H1 (cell line): Measurements from ENCODE around the gene TMEM108. TPM values are rescaled to one million over a fixed set of nuclear protein-coding genes. Genes with fewer than 3 reads are reported as not detected.

Source experiments
- CTCF ChIA-PET: fragments of 300-600 bp; sonication (Branson Sonifier 250); formaldehyde crosslinking; loops from one replicate; lab custom pipeline; 2021; ENCODE audit not compliant: partially characterized antibody; lab: Charles Lee
- POLR2A ChIA-PET: fragments of 300-600 bp; sonication (Branson Sonifier 250); formaldehyde crosslinking; loops from one replicate; lab custom pipeline; 2021; ENCODE audit warnings: inconsistent platforms; ENCODE audit not compliant: partially characterized antibody; lab: Charles Lee
- DNase-seq, 2 experiments: peaks; one replicate each; pipeline versions ENCODE4 v3.0.0 to v3.0.0-alpha.2; 2010 to 2022; ENCODE audit warnings: low spot score in 2 of 2, low read depth in 1 of 2, mixed read lengths in 1 of 2
- FAIRE-seq: peaks from 2 replicates; lab custom pipeline; 2011; peaks lifted over from hg19 to GRCh38; lab: Jason Lieb, UNC
- H2AFZ ChIP-seq: 2 replicates; pipeline ENCODE4 v1.8.1; 2012; ENCODE audit warnings: low read length, inconsistent platforms
- H2AK5ac ChIP-seq: 2 replicates; pipeline ENCODE4 v1.6.1; 2013; ENCODE audit warnings: low read depth, low read length
- H2BK120ac ChIP-seq: replicated peaks from 2 replicates; pipeline ENCODE3; 2013; ENCODE audit warnings: low read depth, low read length, inconsistent platforms
- H2BK12ac ChIP-seq: 2 replicates; pipeline ENCODE4 v1.6.1; 2013; ENCODE audit warnings: low read depth, low read length
- H2BK15ac ChIP-seq: 2 replicates; pipeline ENCODE4 v1.6.1; 2013; ENCODE audit warnings: low read length
- H2BK20ac ChIP-seq: 2 replicates; pipeline ENCODE4 v1.6.1; 2013; ENCODE audit warnings: low read length
- H2BK5ac ChIP-seq: 2 replicates; pipeline ENCODE4 v1.6.1; 2013; ENCODE audit warnings: low read depth, low read length
- H3K14ac ChIP-seq: 2 replicates; pipeline ENCODE4 v1.6.1; 2013; ENCODE audit warnings: inconsistent platforms; ENCODE audit not compliant: insufficient read length
- H3K18ac ChIP-seq: 2 replicates; pipeline ENCODE4 v1.6.1; 2013; ENCODE audit warnings: low read length; ENCODE audit errors: extremely low read depth
- H3K23ac ChIP-seq: 2 replicates; pipeline ENCODE4 v1.6.1; 2013; ENCODE audit warnings: inconsistent platforms; ENCODE audit not compliant: insufficient read length
- H3K23me2 ChIP-seq: 2 replicates; pipeline ENCODE4 v1.6.1; 2013; ENCODE audit warnings: low read depth, low read length
- H3K27ac ChIP-seq: 2 replicates; pipeline ENCODE4 v1.6.1; 2011; ENCODE audit warnings: low read depth, low read length, inconsistent platforms
- H3K27me3 ChIP-seq, 4 experiments: replicated peaks in 1 of 4; 1 replicate in 1 of 4; 2 replicates in 3 of 4; pipeline versions ENCODE4 v1.6.1 to v1.8.1; 2011 to 2013; ENCODE audit warnings: low read length in 3 of 4, mild to moderate bottlenecking in 3 of 4, inconsistent platforms in 2 of 4, mixed read lengths in 2 of 4, moderate library complexity in 1 of 4; ENCODE audit not compliant: control insufficient read depth in 3 of 4, insufficient read depth in 3 of 4; ENCODE audit errors: extremely low read depth in 1 of 4
- H3K36me3 ChIP-seq, 4 experiments: 2 replicates each; pipeline versions ENCODE4 v1.6.1 to v1.8.1; 2011 to 2013; ENCODE audit warnings: mild to moderate bottlenecking in 4 of 4, low read length in 3 of 4, moderate library complexity in 2 of 4, control low read depth in 1 of 4, inconsistent platforms in 1 of 4; ENCODE audit not compliant: insufficient read depth in 4 of 4, control insufficient read depth in 2 of 4
- H3K4ac ChIP-seq: replicated peaks from 2 replicates; pipeline ENCODE3; 2013; ENCODE audit warnings: low read length, low read depth, mixed read lengths, inconsistent platforms; ENCODE audit not compliant: insufficient read length
- H3K4me1 ChIP-seq, 4 experiments: replicated peaks in 1 of 4; 1 replicate in 1 of 4; 2 replicates in 3 of 4; pipeline versions ENCODE4 v1.6.1 to v1.8.1; 2011 to 2013; ENCODE audit warnings: low read length in 3 of 4, inconsistent platforms in 2 of 4, mixed read lengths in 1 of 4; ENCODE audit not compliant: insufficient read depth in 4 of 4, control insufficient read depth in 3 of 4
- H3K4me2 ChIP-seq, 2 experiments: 2 replicates each; pipeline versions ENCODE4 v1.6.1 to v1.8.1; 2011 to 2013; ENCODE audit warnings: low read depth in 2 of 2, low read length in 2 of 2, control low read depth in 1 of 2, inconsistent platforms in 1 of 2, mild to moderate bottlenecking in 1 of 2; ENCODE audit not compliant: insufficient read depth in 1 of 2
- H3K4me3 ChIP-seq, 4 experiments: fragments of 200-600, 300-600 bp in 1 of 4; sonication (generic), shearing (Covaris generic), sonication (Bioruptor Twin) in 1 of 4; 2 replicates each; pipeline versions ENCODE4 v1.5.1 to v1.8.1; 2011 to 2016; ENCODE audit warnings: low read length in 4 of 4, low read depth in 3 of 4, control low read depth in 2 of 4, inconsistent platforms in 2 of 4, mild to moderate bottlenecking in 2 of 4, mixed read lengths in 1 of 4, moderate library complexity in 1 of 4; ENCODE audit not compliant: insufficient read depth in 2 of 4; ENCODE audit errors: extremely low read depth in 1 of 4
- H3K56ac ChIP-seq: replicated peaks from 2 replicates; pipeline ENCODE3; 2013; ENCODE audit warnings: low read depth, mild to moderate bottlenecking, mixed read lengths, low read length, inconsistent platforms; ENCODE audit not compliant: insufficient read length
- H3K79me1 ChIP-seq: 2 replicates; pipeline ENCODE4 v1.6.1; 2013; ENCODE audit warnings: low read depth, low read length, control low read depth
- H3K79me2 ChIP-seq, 2 experiments: 2 replicates each; pipeline versions ENCODE4 v1.6.1 to v1.8.1; 2012 to 2013; ENCODE audit warnings: low read length in 2 of 2, mild to moderate bottlenecking in 2 of 2, inconsistent platforms in 1 of 2; ENCODE audit not compliant: insufficient read depth in 2 of 2, control insufficient read depth in 1 of 2
- H3K9ac ChIP-seq, 4 experiments: replicated peaks in 1 of 4; 1 replicate in 1 of 4; 2 replicates in 3 of 4; pipeline versions ENCODE4 v1.6.1 to v1.8.1; 2011 to 2013; ENCODE audit warnings: low read depth in 3 of 4, low read length in 3 of 4, control low read depth in 2 of 4, mild to moderate bottlenecking in 2 of 4, moderate library complexity in 2 of 4, inconsistent platforms in 1 of 4; ENCODE audit errors: extremely low read depth in 1 of 4
- H3K9me3 ChIP-seq, 2 experiments: 2 replicates each; pipeline versions ENCODE4 v1.6.1 to v1.8.1; 2012 to 2013; ENCODE audit warnings: mild to moderate bottlenecking in 2 of 2, moderate library complexity in 2 of 2, control low read depth in 1 of 2, inconsistent platforms in 1 of 2, low read depth in 1 of 2, low read length in 1 of 2, mixed read lengths in 1 of 2; ENCODE audit not compliant: insufficient read depth in 2 of 2
- H4K20me1 ChIP-seq, 2 experiments: replicated peaks in 1 of 2; 2 replicates each; pipeline versions ENCODE3 to v1.8.1; 2011 to 2013; ENCODE audit warnings: inconsistent platforms in 2 of 2, low read length in 2 of 2, mild to moderate bottlenecking in 1 of 2; ENCODE audit not compliant: insufficient read depth in 2 of 2, control insufficient read depth in 1 of 2
- H4K5ac ChIP-seq: 2 replicates; pipeline ENCODE4 v1.6.1; 2013; ENCODE audit warnings: low read length, low read depth, mixed read lengths, inconsistent platforms; ENCODE audit not compliant: insufficient read length
- H4K8ac ChIP-seq: 2 replicates; pipeline ENCODE4 v1.8.0; 2013; ENCODE audit warnings: mild to moderate bottlenecking, moderate library complexity, low read length, inconsistent platforms; ENCODE audit not compliant: insufficient read depth; ENCODE audit errors: extremely low read depth
- H4K91ac ChIP-seq: replicated peaks from 2 replicates; pipeline ENCODE3; 2013; ENCODE audit warnings: low read length, mixed read lengths, inconsistent platforms; ENCODE audit not compliant: insufficient read length
- ASH2L ChIP-seq: fragments of 200-600, 300-600 bp; sonication (generic); IDR thresholded peaks from one replicate; pipeline ENCODE4 v1.7.1; 2017; ENCODE audit warnings: low read length
- BRCA1 ChIP-seq: IDR thresholded peaks from 2 replicates; pipeline ENCODE4 v1.6.1; 2012; ENCODE audit warnings: low read depth, low read length, improper control_type of control experiment
- CBX5 ChIP-seq: fragments of 300-800, 300-1000 bp; sonication (generic); IDR thresholded peaks from 2 replicates; pipeline ENCODE4 v1.7.1; 2016; ENCODE audit warnings: antibody characterized with exemption, low read length, low read depth
- CBX8 ChIP-seq: fragments of 300-800, 300-1000 bp; sonication (generic); IDR thresholded peaks from 2 replicates; pipeline ENCODE4 v1.7.1; 2016; ENCODE audit warnings: low read depth, low read length, borderline replicate concordance
- CHD1 ChIP-seq: IDR thresholded peaks from 2 replicates; pipeline ENCODE4 v1.6.1; 2012; ENCODE audit warnings: low read depth, low read length, improper control_type of control experiment
- CREB1 ChIP-seq: IDR thresholded peaks from 2 replicates; pipeline ENCODE4 v1.6.1; 2012; ENCODE audit warnings: inconsistent platforms
- EZH2 ChIP-seq: fragments of 200-600 bp; sonication (generic); IDR thresholded peaks from 2 replicates; pipeline ENCODE4 v1.7.1; 2012; ENCODE audit warnings: low read depth, mild to moderate bottlenecking, moderate library complexity, low read length, inconsistent platforms; ENCODE audit not compliant: severe bottlenecking
- GABPA ChIP-seq: IDR thresholded peaks from 2 replicates; pipeline ENCODE4 v1.6.1; 2011; ENCODE audit warnings: mild to moderate bottlenecking, low read length, moderate library complexity, borderline replicate concordance; ENCODE audit not compliant: insufficient read depth
- HDAC6 ChIP-seq: IDR thresholded peaks from one replicate; pipeline ENCODE4 v1.7.1; 2012; ENCODE audit warnings: low read depth, mild to moderate bottlenecking, inconsistent platforms, low read length, moderate library complexity
- MAX ChIP-seq: IDR thresholded peaks from 2 replicates; pipeline ENCODE4 v1.6.1; 2012; ENCODE audit warnings: inconsistent platforms
- NANOG ChIP-seq: IDR thresholded peaks from 2 replicates; pipeline ENCODE4 v1.6.1; 2011; ENCODE audit warnings: low read length, low read depth, mild to moderate bottlenecking, inconsistent platforms; ENCODE audit not compliant: insufficient read depth, poor library complexity, severe bottlenecking
- POLR2A ChIP-seq, 2 experiments: IDR thresholded peaks; 1 replicate in 1 of 2; 2 replicates in 1 of 2; pipeline ENCODE4 v1.6.1; 2011; ENCODE audit warnings: low read depth in 2 of 2, low read length in 2 of 2, mild to moderate bottlenecking in 2 of 2; ENCODE audit errors: control extremely low read depth in 1 of 2
- RBBP5 ChIP-seq: IDR thresholded peaks from 2 replicates; pipeline ENCODE4 v1.7.1; 2012; ENCODE audit warnings: low read depth, mild to moderate bottlenecking, inconsistent platforms, low read length, moderate library complexity, borderline replicate concordance
- SP1 ChIP-seq: IDR thresholded peaks from 2 replicates; pipeline ENCODE4 v1.6.1; 2011; ENCODE audit warnings: low read depth, low read length
- SP4 ChIP-seq: IDR thresholded peaks from 2 replicates; pipeline ENCODE4 v1.6.1; 2012; ENCODE audit warnings: low read length, inconsistent platforms
- SUZ12 ChIP-seq: fragments of 200-600 bp; sonication (generic); IDR thresholded peaks from 2 replicates; pipeline ENCODE4 v1.6.1; 2012; ENCODE audit warnings: mild to moderate bottlenecking, inconsistent platforms, low read length, moderate library complexity, mixed read lengths
- TEAD4 ChIP-seq: IDR thresholded peaks from 2 replicates; pipeline ENCODE4 v1.6.1; 2012; ENCODE audit warnings: low read depth, low read length, inconsistent platforms, mixed read lengths
- YY1 ChIP-seq: IDR thresholded peaks from 2 replicates; pipeline ENCODE4 v1.6.1; 2011; ENCODE audit warnings: low read depth, mild to moderate bottlenecking, low read length
- polyA plus RNA-seq, 7 experiments: library from polyadenylated mRNA; depleted of rRNA in 3 of 7; stranded (reverse) in 5 of 7; unstranded in 2 of 7; fragments of >200 nt in 5 of 7; fragments of 200-250 nt in 2 of 7; gene quantifications; 1 replicate in 5 of 7; 2 replicates in 1 of 7; 4 replicates in 1 of 7; pipeline versions ENCODE4 v1.2.1 to v1.2.3, GENCODE V29; 2011 to 2013; ENCODE audit warnings: missing spikeins in 2 of 7, mixed read lengths in 2 of 7
- total RNA-seq: library from RNA; stranded (reverse); fragmentation: NEBNext Ultra II Directional; extraction: Animal tissue kit (Norgen Biotek cat#: 25700); gene quantifications from 2 replicates; pipeline ENCODE4 v1.2.1, GENCODE V29; 2021

The TMEM108 gene
- total and polyA plus RNA-seq, 2 of the 8 experiments (the other 6 are each of a cell fraction or from before 2014, with no cell fraction given): 14.3 to 16.2 TPM

GRCh38 chr3:133301731-133302130, 263.5 kb downstream of the TMEM108 start:
- no peak overlapping the region for H3K4me3 ChIP-seq
- no peaks in the 10 kb centered on the region for H3K23me2 ChIP-seq
- no peak overlapping the region for H4K5ac ChIP-seq
- no peak overlapping the region for H3K27ac ChIP-seq
- H2BK20ac ChIP-seq: no peak overlapping the region
- H3K56ac ChIP-seq: no peak overlapping the region
- no peak overlapping the region for H3K18ac ChIP-seq
- no peak overlapping the region for H4K8ac ChIP-seq
- no peak overlapping the region for H2BK15ac ChIP-seq
- H4K91ac ChIP-seq: no peak overlapping the region
- ChIA-PET CTCF (no interaction called here), POLR2A (interaction anchor here (1.2 kb wide), 1 partner anchor 13 kb away, joined by 3 read pairs; no protein-coding TSS in a partner anchor)
- no peak for DNase-seq
- H3K36me3 ChIP-seq: no peaks in the 10 kb centered on the region
- H3K23ac ChIP-seq: no peak overlapping the region
- no peaks in the 10 kb centered on the region for H4K20me1 ChIP-seq
- no peak overlapping the region for H3K14ac ChIP-seq
- H3K4me2 ChIP-seq: no peak overlapping the region
- H2AFZ ChIP-seq: no peak overlapping the region
- H2AK5ac ChIP-seq: no peak overlapping the region
- no peaks in the 10 kb centered on the region for H3K79me1 ChIP-seq
- no peak for FAIRE-seq
- no peaks in the 10 kb centered on the region for H3K79me2 ChIP-seq
- H3K9ac ChIP-seq: no peak overlapping the region
- no peak overlapping the region for H2BK120ac ChIP-seq
- H3K27me3 ChIP-seq: no peaks in the 10 kb centered on the region
- no peaks in the 10 kb centered on the region for H3K9me3 ChIP-seq
- H3K4me1 ChIP-seq: no peaks in the 10 kb centered on the region
- H2BK5ac ChIP-seq: no peak overlapping the region
- no peak overlapping the region for H2BK12ac ChIP-seq
- no peak overlapping the region for H3K4ac ChIP-seq
- no peak for TF ChIP-seq SP1
- TF ChIP-seq CHD1: no peak
- no peak for TF ChIP-seq MAX
- no peak for TF ChIP-seq HDAC6
- TF ChIP-seq EZH2: no peak
- no peak for TF ChIP-seq RBBP5
- TF ChIP-seq POLR2A (IDR thresholded peaks at IDR 0.05; ENCODE audit: control extremely low read depth in 1 of 2, low read depth in 2 of 2, low read length in 2 of 2): no peak
- no peak for TF ChIP-seq SP4
- no peak for TF ChIP-seq TEAD4
- no peak for TF ChIP-seq ASH2L
- TF ChIP-seq BRCA1: no peak
- no peak for TF ChIP-seq CBX8
- no peak for TF ChIP-seq SUZ12
- TF ChIP-seq CREB1: no peak
- no peak for TF ChIP-seq YY1
- no peak for TF ChIP-seq GABPA
- TF ChIP-seq CBX5: no peak
- no peak for TF ChIP-seq NANOG
